ENCODE results near the gene JMJD6. TPM values are rescaled to one million over a fixed set of nuclear protein-coding genes. Genes with fewer than 3 reads are reported as not detected.

Gene JMJD6
- total RNA-seq, 1 experiment from 2014 or later: 28.9 TPM

DNA sequence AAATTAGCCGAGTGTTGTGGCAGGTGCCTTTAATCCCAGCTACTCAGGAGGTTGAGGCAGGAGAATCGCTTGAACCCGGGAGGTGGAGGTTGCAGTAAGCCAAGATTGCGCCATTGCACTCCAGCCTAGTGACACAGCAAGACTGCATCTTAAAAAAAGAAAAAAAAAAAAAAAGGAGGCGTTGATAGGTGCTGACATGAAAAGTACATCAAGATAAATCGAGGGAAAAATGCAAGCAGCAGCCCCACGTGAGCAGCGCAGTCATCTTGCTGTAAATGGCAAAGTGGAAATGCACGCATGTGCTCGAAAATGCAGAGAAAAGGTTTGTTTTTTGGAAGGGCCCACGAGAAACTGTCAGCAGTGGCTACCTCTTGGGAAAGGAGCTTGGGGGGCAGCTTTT is 36.5 kb downstream of the JMJD6 start:
- no peak overlapping the region for H3K4me3 Mint-ChIP-seq
- Histone ChIP-seq H3K79me1 (ENCODE audit: insufficient read depth, low read depth, low read length, poor library complexity, severe bottlenecking) (no peaks in the 10 kb centered on the region), H3K27me3 (ENCODE audit: insufficient read depth, low read length) (no peaks in the 10 kb centered on the region), H3K14ac (ENCODE audit: insufficient read depth, low read length) (no peak overlapping the region), H2BK20ac (ENCODE audit: low read depth, low read length, poor library complexity, severe bottlenecking) (no peak overlapping the region), H2AK5ac (ENCODE audit: insufficient read length, low read length) (no peak overlapping the region), H2BK120ac (ENCODE audit: low read depth, low read length, poor library complexity, severe bottlenecking) (no peak overlapping the region), H4K91ac (ENCODE audit: insufficient read length, low read depth, low read length) (no peak overlapping the region), H4K20me1 (ENCODE audit: control insufficient read depth, insufficient read depth, insufficient read length) (no peaks in the 10 kb centered on the region), H3K4ac (ENCODE audit: low read depth, low read length) (no peak overlapping the region), H2BK5ac (ENCODE audit: insufficient read length, low read length) (no peak overlapping the region), H4K5ac (ENCODE audit: insufficient read length, low read depth, low read length) (no peak overlapping the region), H2AFZ (ENCODE audit: low read length) (no peak overlapping the region), H3K23ac (ENCODE audit: insufficient read length, low read depth, low read length) (no peak overlapping the region), H2BK15ac (ENCODE audit: low read depth, low read length) (no peak overlapping the region), H3K9me3 (ENCODE audit: control insufficient read depth, low read depth, low read length) (no peaks in the 10 kb centered on the region), H3K4me1 (ENCODE audit: insufficient read depth, low read length) (peaks cover 3% of the 10 kb centered on the region; the same call in 1 of the 2 replicates), H3K79me2 (ENCODE audit: insufficient read depth, low read length) (no peaks in the 10 kb centered on the region), H3K27ac (ENCODE audit: insufficient read length, low read depth, low read length) (no peak overlapping the region), H4K8ac (replicated peaks; ENCODE audit: insufficient read length, low read depth, low read length) (no peak overlapping the region), H2BK12ac (ENCODE audit: insufficient read length, low read depth, low read length) (no peak overlapping the region), H3K18ac (ENCODE audit: insufficient read length, low read depth, low read length) (no peak overlapping the region), H3K9ac (ENCODE audit: extremely low read depth, insufficient read length, low read length) (no peak overlapping the region), H3K56ac (ENCODE audit: insufficient read length, low read depth, low read length) (no peak overlapping the region), H3K4me2 (ENCODE audit: insufficient read depth, insufficient read length, low read length) (no peak overlapping the region), H3K23me2 (ENCODE audit: insufficient read length, low read depth, low read length, poor library complexity, severe bottlenecking) (no peaks in the 10 kb centered on the region), H3T11ph (ENCODE audit: low read length) (no peak overlapping the region)
- H3K27me3 Mint-ChIP-seq (ENCODE audit: low read depth): no peaks in the 10 kb centered on the region
- no CpG with 5 or more reads among the region's 11 CpGs for WGBS (ENCODE audit: extremely low coverage, insufficient read length, low lambda C conversion rate)
- H3K4me1 Mint-ChIP-seq: peaks cover 16 to 36% of the 10 kb centered on the region in 2 experiments
- TF ChIP-seq CTCF (conservative IDR thresholded peaks at IDR 0.05): no peak
- no peaks in the 10 kb centered on the region for H3K36me3 Mint-ChIP-seq (ENCODE audit: insufficient read depth in 1 of 3, low read depth in 3 of 3)
- no peak overlapping the region for H3K27ac Mint-ChIP-seq
- no peak for DNase-seq
- no peaks in the 10 kb centered on the region for H3K9me3 Mint-ChIP-seq

Measured in H9 (cell line).